Lower lobe of right lung (tissue), 2 donors: ENCODE data around the gene PTPRD. TPM values are rescaled to one million over a fixed set of nuclear protein-coding genes. Genes with fewer than 3 reads are reported as not detected.

Experiments
- ATAC-seq, 2 donors: fragments of 200-7000 bp; cut with Tn5 transposase; one replicate each; pipeline ENCODE4 v1.9.1; 2020 to 2022; ENCODE audit warnings: mild to moderate bottlenecking in 2 of 2, moderate library complexity in 2 of 2
- DNase-seq: peaks from one replicate; pipeline ENCODE4 v3.0.0-alpha.2; 2020
- H3K27ac ChIP-seq: fragments of 200-600 bp; one replicate; pipeline ENCODE4 v1.8.0; 2022
- H3K27me3 ChIP-seq: fragments of 200-600 bp; one replicate; pipeline ENCODE4 v1.8.0; 2022; ENCODE audit warnings: low read depth
- H3K36me3 ChIP-seq: fragments of 200-600 bp; one replicate; pipeline ENCODE4 v1.8.0; 2022; ENCODE audit warnings: mild to moderate bottlenecking
- H3K4me1 ChIP-seq: fragments of 200-600 bp; one replicate; pipeline ENCODE4 v1.8.0; 2022
- H3K4me3 ChIP-seq: fragments of 200-600 bp; one replicate; pipeline ENCODE4 v1.8.0; 2022; ENCODE audit warnings: mild to moderate bottlenecking
- H3K9me3 ChIP-seq: fragments of 200-600 bp; one replicate; pipeline ENCODE4 v1.8.0; 2022
- intact Hi-C: fragments of 100-400 bp; cut with DNase I; formaldehyde crosslinking; loops from one replicate; pipeline ENCODE4 v1.11.0; 2022
- total RNA-seq: library from RNA; stranded (reverse); fragmentation: NEBNext Ultra II Directional; extraction: Animal tissue kit (Norgen Biotek cat#: 25700); gene quantifications from one replicate; pipeline ENCODE4 v1.2.1, GENCODE V29; 2021
- TF ChIP-seq, protein P1 (sequence below): fragments of 200-600 bp; IDR thresholded peaks from one replicate; pipeline ENCODE4 v1.8.0; 2022; ENCODE audit warnings: antibody characterized with exemption, mild to moderate bottlenecking
- donor health status: DM: no; HTN: yes; CAD: no; lungs with severe emphysema.

Gene PTPRD
- total RNA-seq, 1 donor from 2014 or later, result 17.2 TPM

DNA sequence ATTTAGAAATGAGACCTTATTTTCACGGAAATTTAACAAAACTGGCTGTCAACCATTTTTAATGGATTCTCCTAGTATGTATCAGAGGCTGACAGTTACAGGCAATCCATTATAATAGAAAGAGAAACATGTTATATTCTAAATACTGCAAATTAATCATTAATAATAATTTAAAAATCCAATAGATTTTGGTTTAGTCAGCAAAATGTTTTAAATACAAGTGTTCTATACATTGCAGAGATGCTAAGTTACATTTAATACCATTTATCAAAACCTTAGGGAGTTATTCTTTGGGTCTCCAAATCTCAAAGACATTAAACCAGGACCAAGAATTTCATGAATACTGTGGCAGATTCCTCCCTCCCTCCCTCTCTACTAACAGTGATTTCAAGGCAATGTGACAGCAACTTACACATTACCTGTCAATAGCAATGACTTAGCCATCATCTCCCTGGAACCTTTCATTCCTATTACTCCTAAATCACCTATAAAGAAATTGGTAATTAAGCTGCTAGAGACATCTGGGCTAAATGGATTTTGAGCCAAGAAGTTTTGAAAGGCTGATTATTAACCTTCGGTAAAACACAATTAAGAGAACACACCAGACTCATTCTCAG lies 2044.7 kb downstream of the PTPRD start:
- no peaks in the 10 kb centered on the region for H3K36me3 ChIP-seq
- no peak overlapping the region for H3K4me3 ChIP-seq
- ATAC-seq (no peak), DNase-seq (no peak)
- TF ChIP-seq, protein P1, sequence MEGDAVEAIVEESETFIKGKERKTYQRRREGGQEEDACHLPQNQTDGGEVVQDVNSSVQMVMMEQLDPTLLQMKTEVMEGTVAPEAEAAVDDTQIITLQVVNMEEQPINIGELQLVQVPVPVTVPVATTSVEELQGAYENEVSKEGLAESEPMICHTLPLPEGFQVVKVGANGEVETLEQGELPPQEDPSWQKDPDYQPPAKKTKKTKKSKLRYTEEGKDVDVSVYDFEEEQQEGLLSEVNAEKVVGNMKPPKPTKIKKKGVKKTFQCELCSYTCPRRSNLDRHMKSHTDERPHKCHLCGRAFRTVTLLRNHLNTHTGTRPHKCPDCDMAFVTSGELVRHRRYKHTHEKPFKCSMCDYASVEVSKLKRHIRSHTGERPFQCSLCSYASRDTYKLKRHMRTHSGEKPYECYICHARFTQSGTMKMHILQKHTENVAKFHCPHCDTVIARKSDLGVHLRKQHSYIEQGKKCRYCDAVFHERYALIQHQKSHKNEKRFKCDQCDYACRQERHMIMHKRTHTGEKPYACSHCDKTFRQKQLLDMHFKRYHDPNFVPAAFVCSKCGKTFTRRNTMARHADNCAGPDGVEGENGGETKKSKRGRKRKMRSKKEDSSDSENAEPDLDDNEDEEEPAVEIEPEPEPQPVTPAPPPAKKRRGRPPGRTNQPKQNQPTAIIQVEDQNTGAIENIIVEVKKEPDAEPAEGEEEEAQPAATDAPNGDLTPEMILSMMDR, result no peak
- intact Hi-C loops, result no loop called here
- H3K27ac ChIP-seq, result no peak overlapping the region
- no peaks in the 10 kb centered on the region for H3K27me3 ChIP-seq
- H3K4me1 ChIP-seq, result no peaks in the 10 kb centered on the region
- H3K9me3 ChIP-seq, result no peaks in the 10 kb centered on the region

- ATAC-seq (no peak), DNase-seq (no peak)
- Histone ChIP-seq H3K27ac (no peak overlapping the region), H3K36me3 (no peaks in the 10 kb centered on the region), H3K9me3 (no peaks in the 10 kb centered on the region), H3K4me1 (no peaks in the 10 kb centered on the region), H3K27me3 (no peaks in the 10 kb centered on the region), H3K4me3 (no peak overlapping the region)
- TF ChIP-seq, protein P1, result no peak
- intact Hi-C loops, result no loop called here
Observed at GRCh38 chr9:8564960-8565359, 2047.8 kb downstream of the PTPRD start.

GRCh38 chr9:8560560-8561525 lies 2052.0 kb downstream of the PTPRD start:
- DNase-seq, result no peak
- TF ChIP-seq, protein P1, result no peak
- H3K36me3 ChIP-seq, result no peaks in the 10 kb centered on the region
- intact Hi-C loops, result no loop called here
- H3K27ac ChIP-seq, result no peak overlapping the region
- no peak overlapping the region for H3K4me3 ChIP-seq
- H3K9me3 ChIP-seq, result no peaks in the 10 kb centered on the region
- ATAC-seq, result no peak
- no peaks in the 10 kb centered on the region for H3K4me1 ChIP-seq
- no peaks in the 10 kb centered on the region for H3K27me3 ChIP-seq

DNA sequence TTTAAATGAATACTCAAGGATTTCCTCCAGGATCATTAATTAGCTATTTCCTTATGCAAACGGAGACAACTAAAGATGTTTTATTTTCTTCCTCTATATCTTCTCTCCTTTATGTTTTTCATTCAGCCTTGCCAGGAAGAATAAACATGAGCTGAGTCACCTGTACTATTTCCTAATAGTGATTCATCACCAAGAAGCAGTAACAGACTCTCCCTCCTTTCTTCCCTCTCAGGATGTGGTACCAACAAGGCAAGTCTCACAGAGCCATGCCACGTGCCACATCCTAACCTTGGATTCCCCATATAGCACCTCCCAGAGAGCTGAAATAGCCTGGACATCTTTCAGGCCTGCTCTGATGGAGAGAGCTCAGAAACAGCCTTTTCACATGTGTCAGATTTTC lies 2054.6 kb downstream of the PTPRD start:
- Histone ChIP-seq H3K4me1 (no peaks in the 10 kb centered on the region), H3K27me3 (no peaks in the 10 kb centered on the region), H3K4me3 (no peak overlapping the region), H3K9me3 (no peaks in the 10 kb centered on the region), H3K27ac (no peak overlapping the region), H3K36me3 (no peaks in the 10 kb centered on the region)
- no peak for DNase-seq
- ATAC-seq, result no peak
- intact Hi-C loops, result no loop called here
- TF ChIP-seq, protein P1, result no peak

GRCh38 chr9:8555762-8556500 lies 2056.9 kb downstream of the PTPRD start:
- no peak overlapping the region for H3K4me3 ChIP-seq
- ATAC-seq, result no peak
- intact Hi-C loops, result no loop called here
- H3K27me3 ChIP-seq, result no peaks in the 10 kb centered on the region
- H3K27ac ChIP-seq, result no peak overlapping the region
- no peaks in the 10 kb centered on the region for H3K9me3 ChIP-seq
- H3K4me1 ChIP-seq, result no peaks in the 10 kb centered on the region
- no peaks in the 10 kb centered on the region for H3K36me3 ChIP-seq
- DNase-seq, result no peak
- TF ChIP-seq, protein P1, result no peak
